CD4-positive, alpha-beta T cell treated with Interleukin-15 for 1 hour (primary cell): ENCODE data around the gene LPXN.
A peak's percentile ranks its signal among the peaks of the same experiment; 100 is the strongest.

Source experiments
- DNase-seq: peaks from one replicate; pipeline ENCODE4 v3.0.0-alpha.2; 2020

Gene LPXN

GRCh38 chr11:58575377-58576020 lies at the start of gene LPXN:
Gene LPXN (minus strand): TSS chr11:58575856. CDS start chr11:58575772, 84 bp downstream.
- DNase-seq = peak; percentile 74

GRCh38 chr11:58625086-58625485 lies 49.4 kb upstream of the LPXN start:
- DNase-seq = no peak

- no peak for DNase-seq
Observed at GRCh38 chr11:58622344-58622743, 46.7 kb upstream of the LPXN start, which contains the start of gene CNTF. Gene CNTF (plus strand): TSS chr11:58622665. CDS start chr11:58622753, 88 bp downstream.

DNA sequence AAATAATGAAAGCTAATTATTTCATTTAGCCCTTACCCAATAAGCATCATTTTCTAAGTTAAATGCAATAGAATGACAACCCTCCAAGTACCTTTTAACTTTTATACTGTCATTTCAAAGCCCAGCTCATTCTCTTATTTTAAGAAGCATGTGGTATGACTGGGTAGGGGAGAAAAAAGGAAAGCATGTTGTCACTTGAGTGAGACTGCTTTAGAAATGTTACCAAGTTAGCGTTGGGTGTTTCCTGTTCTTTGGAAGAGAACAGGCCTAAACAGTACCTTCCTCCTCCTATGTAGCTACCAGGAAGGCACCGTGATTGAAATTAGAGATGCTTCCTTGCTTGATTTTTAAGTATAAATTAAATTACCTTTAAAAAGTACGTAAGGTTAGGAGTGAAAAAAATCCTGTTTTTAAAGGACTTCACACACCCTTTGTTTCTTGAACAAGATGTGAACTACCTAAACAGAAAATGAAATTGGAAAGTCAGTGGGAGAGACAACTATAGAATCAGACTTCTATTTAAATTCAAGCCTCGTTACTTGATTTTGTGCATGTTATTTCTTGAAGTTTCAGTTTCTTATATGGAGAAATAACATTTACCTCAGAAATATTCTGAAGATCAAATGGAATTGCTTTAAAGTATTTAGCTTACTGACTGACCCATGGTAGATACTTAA lies 46.1 kb upstream of the LPXN start:
- DNase-seq = no peak

DNA sequence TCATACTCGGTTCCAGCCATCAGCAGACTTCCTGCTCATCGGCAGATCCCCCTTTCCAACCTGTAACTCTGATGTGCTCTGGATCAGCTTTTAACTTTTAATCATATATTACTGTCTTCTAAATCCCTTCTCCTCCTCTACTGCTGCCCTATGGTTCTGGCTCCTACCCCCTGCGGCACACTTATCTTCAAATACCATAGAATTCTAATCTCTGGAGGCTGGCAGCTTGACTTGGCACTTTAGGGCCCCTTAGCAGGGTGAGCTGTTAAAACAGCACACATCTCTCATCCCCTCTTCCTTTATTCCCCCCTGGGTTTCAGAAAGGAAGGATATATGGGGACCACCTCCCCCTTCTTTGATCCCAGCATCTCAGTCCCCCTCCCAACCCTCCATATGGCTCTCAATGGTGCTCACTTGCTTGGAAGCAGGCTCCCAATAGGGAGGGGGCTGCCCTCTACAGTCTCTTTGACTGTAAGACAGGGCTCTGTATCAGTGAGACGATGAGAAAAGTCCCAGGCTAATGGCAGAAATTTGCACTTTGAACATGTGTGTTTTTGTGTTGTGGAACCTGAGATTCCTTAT lies 42.4 kb upstream of the LPXN start:
- DNase-seq = no peak

DNA sequence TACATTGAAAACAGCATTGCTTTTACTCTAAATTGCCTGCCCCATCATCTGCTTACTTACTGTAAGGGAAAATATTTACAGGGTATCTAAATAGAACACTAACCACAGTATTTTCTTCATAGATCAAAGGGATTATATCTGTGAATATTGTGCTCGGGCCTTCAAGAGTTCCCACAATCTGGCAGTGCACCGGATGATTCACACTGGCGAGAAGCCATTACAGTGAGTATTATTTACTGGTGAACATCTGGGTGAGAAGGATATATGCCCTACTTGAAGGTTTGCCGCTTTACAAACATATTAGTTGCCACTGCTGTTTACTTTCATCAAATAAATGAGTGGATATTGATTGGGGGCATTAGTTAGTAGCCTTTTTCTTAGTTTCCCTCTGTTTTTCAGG lies 40.9 kb upstream of the LPXN start:
- no peak for DNase-seq

- DNase-seq = no peak
Observed at GRCh38 chr11:58615559-58615958, 39.9 kb upstream of the LPXN start.

- no peak for DNase-seq
Observed at GRCh38 chr11:58613228-58613627, 37.6 kb upstream of the LPXN start.

- no peak for DNase-seq
Observed at GRCh38 chr11:58609723-58610122, 34.1 kb upstream of the LPXN start.

- no peak for DNase-seq
Observed at GRCh38 chr11:58608331-58608730, 32.7 kb upstream of the LPXN start.

GRCh38 chr11:58606930-58607714 lies 31.5 kb upstream of the LPXN start:
- DNase-seq = no peak

- DNase-seq = no peak
Observed at GRCh38 chr11:58600510-58600909, 24.9 kb upstream of the LPXN start.

DNA sequence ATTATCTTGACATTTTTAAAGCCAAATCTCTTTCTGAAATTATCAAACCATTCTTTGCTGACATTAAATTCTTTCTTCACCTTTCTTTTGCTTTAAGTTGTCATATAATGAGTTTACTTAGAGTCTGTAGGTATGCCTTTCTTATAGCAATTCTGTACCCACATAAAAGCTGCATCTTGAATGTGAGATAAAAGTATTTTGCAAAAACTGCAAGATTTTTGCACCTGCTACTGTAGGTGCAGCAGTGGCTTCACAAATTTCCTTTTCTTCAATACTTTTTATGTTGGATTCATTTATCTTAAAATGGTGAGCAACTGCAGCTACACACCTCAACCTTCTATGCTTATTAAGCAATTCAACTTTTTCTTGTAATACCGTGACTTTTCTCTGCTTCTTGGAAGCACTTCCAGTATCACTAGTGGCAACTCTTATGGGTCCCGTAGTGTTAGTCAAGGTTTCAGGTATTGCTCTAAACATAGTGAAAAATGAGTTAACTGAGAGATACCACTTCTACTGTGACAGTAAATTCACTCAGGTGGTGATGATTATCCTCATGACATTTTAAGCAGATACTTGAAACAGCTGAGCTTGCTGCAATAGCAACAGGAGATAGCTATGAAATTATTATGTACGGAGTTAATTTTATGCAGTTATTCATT lies 22.0 kb upstream of the LPXN start:
- no peak for DNase-seq

- no peak for DNase-seq
Observed at GRCh38 chr11:58596621-58597020, 21.0 kb upstream of the LPXN start.

- DNase-seq = no peak
Observed at GRCh38 chr11:58594826-58595225, 19.2 kb upstream of the LPXN start.

DNA sequence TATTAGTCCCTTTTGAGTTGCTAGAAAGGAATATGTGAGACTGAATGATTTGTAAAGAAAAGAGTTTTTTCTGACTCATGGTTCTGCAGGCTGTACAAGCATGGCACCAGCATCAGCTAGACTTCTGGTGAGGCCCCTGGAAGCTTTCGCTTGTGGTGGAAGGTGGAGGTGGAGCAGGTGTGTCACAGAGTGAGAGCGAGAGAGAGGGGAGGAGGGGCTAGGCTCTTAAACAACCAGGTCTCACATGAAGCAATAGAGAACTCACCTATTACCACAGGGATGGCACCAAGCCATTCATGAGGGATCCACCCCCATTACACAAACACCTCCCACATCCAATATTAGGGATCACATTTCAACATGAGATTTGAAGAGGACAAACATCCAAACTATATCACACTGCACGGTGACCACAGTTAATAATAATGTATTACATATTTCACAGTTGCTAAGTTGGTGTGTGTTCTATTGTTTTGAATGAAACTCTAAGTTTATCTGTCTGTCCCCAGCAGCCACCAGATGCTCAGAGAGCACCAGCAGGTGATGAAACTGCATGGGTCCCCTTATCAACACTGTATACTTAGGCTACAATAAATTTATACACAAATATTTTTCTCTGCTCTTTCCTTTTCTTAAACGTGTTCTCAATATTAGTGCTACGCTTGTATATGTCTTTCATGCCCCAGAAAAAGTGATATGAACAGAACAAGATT lies 17.3 kb upstream of the LPXN start:
- DNase-seq = no peak

DNA sequence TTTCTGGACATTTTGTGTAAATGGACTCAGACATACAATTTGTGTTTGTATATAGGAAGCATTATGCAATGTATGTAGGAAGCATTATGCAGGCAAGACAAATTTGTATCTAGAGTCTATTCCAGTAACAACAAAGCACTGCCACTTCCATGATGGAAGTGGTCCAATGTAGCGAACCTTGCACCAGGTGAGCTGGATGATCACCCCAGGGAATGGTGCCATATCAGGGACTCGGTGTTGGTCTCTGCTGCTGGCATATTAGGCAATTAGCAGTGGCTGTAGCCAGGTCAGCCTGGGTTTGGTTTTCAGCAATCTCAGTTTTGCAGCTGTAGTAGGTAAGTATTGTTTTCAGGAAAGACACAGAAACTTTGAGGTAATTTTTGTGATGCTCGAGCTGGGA lies 16.0 kb upstream of the LPXN start:
- DNase-seq = no peak

DNA sequence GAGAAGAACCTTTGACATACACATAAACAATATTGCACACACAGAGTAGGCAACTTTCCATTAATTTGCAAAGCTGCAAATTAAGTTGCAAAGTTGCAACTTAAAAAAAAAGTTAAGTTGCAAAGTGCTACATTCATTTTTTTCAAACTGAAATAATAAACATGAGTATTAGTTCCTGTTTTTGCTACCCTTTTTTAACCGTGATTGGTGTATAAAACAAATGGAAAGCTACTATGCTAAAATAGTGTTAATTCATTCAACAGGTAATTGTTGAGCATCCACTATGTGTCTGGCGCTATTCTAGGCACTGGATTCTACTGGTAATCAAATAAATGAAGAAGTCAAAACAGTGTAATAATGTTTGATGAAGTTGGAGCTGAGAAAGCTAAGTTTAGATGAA lies 11.3 kb upstream of the LPXN start:
- no peak for DNase-seq

DNA sequence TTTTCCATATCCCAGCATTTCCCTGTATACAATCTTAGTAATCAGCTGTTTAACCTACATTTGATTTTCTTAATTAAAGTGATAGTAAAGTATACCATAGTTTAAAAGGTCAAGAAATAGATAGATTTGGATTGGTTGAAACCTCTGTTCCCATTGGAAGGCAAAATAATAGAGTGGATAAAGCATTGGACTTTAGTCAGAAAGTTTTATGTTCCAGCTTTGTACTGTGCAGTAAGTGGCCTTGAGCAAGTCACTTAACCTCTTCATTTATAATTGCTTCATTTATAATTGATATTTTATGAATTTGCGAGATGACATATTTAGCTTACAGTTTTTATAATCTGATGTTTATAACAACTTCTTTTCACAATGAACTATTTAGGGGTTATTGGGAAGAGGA lies 6.8 kb upstream of the LPXN start:
- DNase-seq = no peak

GRCh38 chr11:58580311-58580710 lies 4.7 kb upstream of the LPXN start:
- DNase-seq = no peak

DNA sequence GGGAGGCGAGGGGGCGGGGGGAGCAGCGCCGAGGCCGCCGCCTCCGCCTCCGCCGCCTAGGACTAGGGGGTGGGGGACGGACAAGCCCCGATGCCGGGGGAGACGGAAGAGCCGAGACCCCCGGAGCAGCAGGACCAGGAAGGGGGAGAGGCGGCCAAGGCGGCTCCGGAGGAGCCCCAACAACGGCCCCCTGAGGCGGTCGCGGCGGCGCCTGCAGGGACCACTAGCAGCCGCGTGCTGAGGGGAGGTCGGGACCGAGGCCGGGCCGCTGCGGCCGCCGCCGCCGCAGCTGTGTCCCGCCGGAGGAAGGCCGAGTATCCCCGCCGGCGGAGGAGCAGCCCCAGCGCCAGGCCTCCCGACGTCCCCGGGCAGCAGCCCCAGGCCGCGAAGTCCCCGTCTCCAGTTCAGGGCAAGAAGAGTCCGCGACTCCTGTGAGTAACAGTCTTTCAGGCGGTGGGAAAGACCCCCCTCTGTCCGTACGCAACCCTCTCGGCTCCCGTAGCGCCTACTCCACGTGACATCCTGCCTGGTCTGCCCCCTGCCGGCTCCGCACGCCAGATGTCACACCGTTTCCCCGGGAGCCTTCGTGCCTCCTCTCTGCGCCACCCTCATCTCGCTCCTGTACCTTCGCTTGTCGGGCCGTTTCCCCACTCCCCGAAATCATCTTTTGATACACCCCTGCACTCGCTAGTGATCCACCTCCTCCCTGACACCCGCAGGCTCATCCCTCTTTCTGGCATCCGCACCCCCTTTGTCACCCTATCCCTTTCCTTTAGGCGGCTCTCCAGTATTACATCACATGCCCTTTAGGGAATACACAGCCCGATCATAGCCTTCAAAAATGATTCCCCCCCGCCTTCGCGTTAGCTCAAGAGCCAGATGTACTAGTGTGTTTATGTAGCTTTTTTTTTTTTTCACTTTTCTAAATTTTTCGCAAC lies 3.8 kb upstream of the LPXN start:
- peak; percentile 92 for DNase-seq
